Natural killer cell (primary cell): ENCODE measurements around the gene TENM4. TPM values are rescaled to one million over a fixed set of nuclear protein-coding genes. Genes with fewer than 3 reads are reported as not detected.

Experiments used
- ATAC-seq, 3 donors: fragments of 150-1000 bp in 2 of 3; fragments of 200-7000 bp in 1 of 3; cut with Tn5 transposase; 1 replicate in 1 of 3; 2 replicates in 2 of 3; pipeline ENCODE4 v1.10.0; 2021; ENCODE audit warnings: mild to moderate bottlenecking in 2 of 3, moderate library complexity in 2 of 3
- DNase-seq, 2 donors: peaks; one replicate each; pipeline versions ENCODE4 v3.0.0 to v3.0.0-alpha.2; 2013 to 2021; ENCODE audit warnings: mixed read lengths in 1 of 2
- H3K27ac ChIP-seq: one replicate; pipeline ENCODE4 v1.5.1; 2013; ENCODE audit warnings: mild to moderate bottlenecking, low read length
- H3K27me3 ChIP-seq: one replicate; pipeline ENCODE4 v1.6.1; 2013; ENCODE audit warnings: low read length; ENCODE audit not compliant: control insufficient read depth, insufficient read depth
- H3K36me3 ChIP-seq: one replicate; pipeline ENCODE4 v1.6.1; 2013; ENCODE audit warnings: low read length; ENCODE audit not compliant: control insufficient read depth, insufficient read depth
- H3K4me1 ChIP-seq: one replicate; pipeline ENCODE4 v1.6.1; 2013; ENCODE audit warnings: low read length; ENCODE audit not compliant: control insufficient read depth, insufficient read depth
- H3K4me3 ChIP-seq: one replicate; pipeline ENCODE4 v1.5.1; 2013; ENCODE audit warnings: low read length
- H3K9me3 ChIP-seq: one replicate; pipeline ENCODE4 v1.6.1; 2013; ENCODE audit warnings: low read length; ENCODE audit not compliant: control insufficient read depth, insufficient read depth
- H3K27ac Mint-ChIP-seq, 2 donors: one replicate each; pipeline ENCODE4 v1.8.0; 2022; ENCODE audit warnings: mild to moderate bottlenecking in 2 of 2, mixed read lengths in 2 of 2, moderate library complexity in 1 of 2
- H3K27me3 Mint-ChIP-seq, 2 donors: one replicate each; pipeline ENCODE4 v1.8.0; 2022; ENCODE audit warnings: low read depth in 2 of 2, mixed read lengths in 2 of 2
- H3K36me3 Mint-ChIP-seq: one replicate; pipeline ENCODE4 v1.8.0; 2022; ENCODE audit warnings: mixed read lengths
- H3K4me1 Mint-ChIP-seq, 2 donors: one replicate each; pipeline ENCODE4 v1.8.0; 2022; ENCODE audit warnings: mixed read lengths in 2 of 2
- H3K4me3 Mint-ChIP-seq: one replicate; pipeline ENCODE4 v1.8.0; 2022; ENCODE audit warnings: mild to moderate bottlenecking, moderate library complexity, mixed read lengths
- H3K9me3 Mint-ChIP-seq, 2 donors: one replicate each; pipeline ENCODE4 v1.8.0; 2022; ENCODE audit warnings: mixed read lengths in 2 of 2
- WGBS: methylation state at CpG from one replicate; pipeline ENCODE4 v1.1.7; 2013; ENCODE audit warnings: missing lambda C conversion rate; ENCODE audit not compliant: insufficient coverage; 5-methylcytosine and 5-hydroxymethylcytosine counted together
- intact Hi-C: fragments of 100-400 bp; cut with micrococcal nuclease; formaldehyde crosslinking; loops from one replicate; pipeline ENCODE4 v1.14.2; 2022
- total RNA-seq, 4 donors: library from RNA; stranded (reverse); fragments of 120-200 nt in 1 of 4; gene quantifications; one replicate each; pipeline versions ENCODE4 v1.2.3 to v1.2.4, GENCODE V29; 2013 to 2022
- TF ChIP-seq, protein P1 (sequence below): fragments of 200-600 bp; IDR thresholded peaks from one replicate; pipeline ENCODE4 v1.8.0; 2022; ENCODE audit warnings: antibody characterized with exemption

TENM4 gene
- total RNA-seq, 3 donors from 2014 or later (not counting 1 experiment from before 2014, with no cell fraction given) = 0.63 to 0.75 TPM; not detected in 1

DNA sequence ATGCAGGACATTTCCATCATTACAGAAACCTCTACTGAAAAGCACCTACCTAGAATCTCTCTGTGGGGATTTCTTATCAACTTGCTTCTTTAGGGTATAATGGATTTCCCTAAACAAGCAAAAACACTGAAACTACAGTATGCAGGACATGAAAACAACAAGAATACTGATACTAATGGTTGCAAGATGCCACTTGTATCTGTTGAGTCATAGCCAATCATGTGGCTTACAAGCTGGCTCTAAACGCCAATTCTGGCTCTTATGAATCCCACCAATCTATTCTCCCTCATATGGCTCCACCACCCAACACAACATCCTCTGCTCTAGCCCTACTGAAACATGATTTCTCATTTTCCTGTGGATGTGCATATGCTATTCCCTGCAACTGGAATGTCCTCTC is 22.6 kb downstream of the TENM4 start:
- 79% methylated on average over 1 of the region's 1 CpG for WGBS
- TF ChIP-seq, protein P1, sequence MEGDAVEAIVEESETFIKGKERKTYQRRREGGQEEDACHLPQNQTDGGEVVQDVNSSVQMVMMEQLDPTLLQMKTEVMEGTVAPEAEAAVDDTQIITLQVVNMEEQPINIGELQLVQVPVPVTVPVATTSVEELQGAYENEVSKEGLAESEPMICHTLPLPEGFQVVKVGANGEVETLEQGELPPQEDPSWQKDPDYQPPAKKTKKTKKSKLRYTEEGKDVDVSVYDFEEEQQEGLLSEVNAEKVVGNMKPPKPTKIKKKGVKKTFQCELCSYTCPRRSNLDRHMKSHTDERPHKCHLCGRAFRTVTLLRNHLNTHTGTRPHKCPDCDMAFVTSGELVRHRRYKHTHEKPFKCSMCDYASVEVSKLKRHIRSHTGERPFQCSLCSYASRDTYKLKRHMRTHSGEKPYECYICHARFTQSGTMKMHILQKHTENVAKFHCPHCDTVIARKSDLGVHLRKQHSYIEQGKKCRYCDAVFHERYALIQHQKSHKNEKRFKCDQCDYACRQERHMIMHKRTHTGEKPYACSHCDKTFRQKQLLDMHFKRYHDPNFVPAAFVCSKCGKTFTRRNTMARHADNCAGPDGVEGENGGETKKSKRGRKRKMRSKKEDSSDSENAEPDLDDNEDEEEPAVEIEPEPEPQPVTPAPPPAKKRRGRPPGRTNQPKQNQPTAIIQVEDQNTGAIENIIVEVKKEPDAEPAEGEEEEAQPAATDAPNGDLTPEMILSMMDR = no peak

DNA sequence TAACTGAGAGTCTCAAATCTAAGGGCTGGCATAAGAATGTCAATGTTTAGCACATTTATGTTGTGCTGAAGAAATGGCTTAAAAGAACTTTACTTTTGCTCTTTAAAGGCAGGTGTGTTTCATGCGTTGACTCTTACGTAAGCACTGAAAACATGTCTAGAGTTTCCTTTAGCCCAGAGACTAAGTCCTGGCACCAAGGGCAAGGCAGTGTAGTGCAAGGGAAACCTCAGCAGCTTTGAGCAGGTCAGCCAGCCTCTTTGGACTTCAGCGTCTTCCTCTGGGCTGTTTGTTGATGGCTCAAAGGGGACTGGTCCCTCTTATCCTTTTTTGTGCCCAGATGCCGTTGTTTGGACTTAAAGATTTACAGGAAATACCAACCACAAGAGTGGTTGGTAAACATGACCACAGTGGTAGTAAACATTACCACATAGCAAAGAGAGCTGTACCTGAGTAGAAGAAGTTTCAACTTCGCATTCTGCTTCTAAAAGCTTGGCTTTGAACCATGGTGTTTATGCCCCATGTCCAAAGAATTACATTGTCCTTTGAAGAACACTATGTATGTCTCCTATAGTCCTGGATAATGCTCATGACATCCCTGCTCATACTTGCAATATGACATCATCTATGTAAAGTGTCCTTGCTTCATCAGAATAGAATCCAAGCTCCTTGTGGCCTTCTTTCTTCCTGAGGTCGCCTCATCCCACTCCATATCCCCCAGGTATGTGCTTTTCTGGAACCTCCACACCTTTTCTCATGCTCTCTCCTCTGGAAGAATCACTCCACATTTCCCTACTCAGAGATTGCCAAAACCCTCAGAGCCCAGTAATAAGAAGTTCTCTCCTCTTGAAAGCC is 23.5 kb downstream of the TENM4 start:
- 81% methylated on average over 5 of the region's 6 CpGs for WGBS
- no peaks in the 10 kb centered on the region for H3K36me3 Mint-ChIP-seq
- H3K27me3 ChIP-seq = no peaks in the 10 kb centered on the region

More for the DNA sequence above, 22.6 kb downstream of the TENM4 start:
- Mint-ChIP-seq H3K27ac (no peak overlapping the region), H3K9me3 (peaks cover 0 to 4% of the 10 kb centered on the region in 2 donors), H3K27me3 (no peaks in the 10 kb centered on the region), H3K4me1 (no peaks in the 10 kb centered on the region), H3K4me3 (no peak overlapping the region), H3K36me3 (no peaks in the 10 kb centered on the region)
- Histone ChIP-seq H3K27me3 (no peaks in the 10 kb centered on the region), H3K4me3 (no peak overlapping the region), H3K27ac (no peak overlapping the region), H3K9me3 (peaks cover 2% of the 10 kb centered on the region), H3K4me1 (no peaks in the 10 kb centered on the region), H3K36me3 (no peaks in the 10 kb centered on the region)
- ATAC-seq (no peak), DNase-seq (no peak)
- intact Hi-C loops = no loop called here

DNA sequence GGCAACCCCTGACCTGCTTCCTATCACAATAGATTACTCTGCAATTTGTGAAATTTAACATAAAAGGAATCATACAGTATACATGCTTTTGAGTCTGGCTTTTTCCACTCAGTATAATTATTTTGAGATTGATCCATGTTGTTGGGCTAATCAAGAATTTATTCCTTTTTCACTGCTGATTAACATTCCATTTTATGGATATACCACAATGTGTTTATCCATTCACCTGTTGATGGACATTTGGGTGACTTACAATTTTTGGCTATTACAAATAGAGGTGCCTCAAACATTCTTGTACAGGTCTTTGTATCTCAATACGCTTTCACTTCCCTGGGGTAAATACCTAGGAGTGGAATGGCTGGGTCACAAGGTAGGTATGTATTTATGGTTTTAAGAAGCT is 24.9 kb downstream of the TENM4 start:
- Mint-ChIP-seq H3K4me1 (no peaks in the 10 kb centered on the region), H3K27ac (no peak overlapping the region), H3K9me3 (peaks cover 3 to 6% of the 10 kb centered on the region in 2 donors), H3K36me3 (no peaks in the 10 kb centered on the region), H3K27me3 (no peaks in the 10 kb centered on the region), H3K4me3 (no peak overlapping the region)
- Histone ChIP-seq H3K27me3 (no peaks in the 10 kb centered on the region), H3K36me3 (no peaks in the 10 kb centered on the region), H3K4me3 (no peak overlapping the region), H3K27ac (no peak overlapping the region), H3K4me1 (no peaks in the 10 kb centered on the region), H3K9me3 (peaks cover 2% of the 10 kb centered on the region)
- intact Hi-C loops = no loop called here
- WGBS = 100% methylated on average over 1 of the region's 1 CpG
- ATAC-seq = no peak
- DNase-seq = no peak
- TF ChIP-seq, protein P1 = no peak

More for the DNA sequence above, 23.5 kb downstream of the TENM4 start:
- H3K4me1 Mint-ChIP-seq = no peaks in the 10 kb centered on the region
- Histone ChIP-seq H3K36me3 (no peaks in the 10 kb centered on the region), H3K4me1 (no peaks in the 10 kb centered on the region), H3K27ac (no peak overlapping the region), H3K4me3 (no peak overlapping the region), H3K9me3 (peaks cover 2% of the 10 kb centered on the region)
- H3K27me3 Mint-ChIP-seq = no peaks in the 10 kb centered on the region
- no peak for DNase-seq
- no peak overlapping the region for H3K27ac Mint-ChIP-seq
- ATAC-seq = no peak
- H3K9me3 Mint-ChIP-seq = peaks cover 3 to 6% of the 10 kb centered on the region in 2 donors
- intact Hi-C loops = no loop called here
- TF ChIP-seq, protein P1 = no peak
- H3K4me3 Mint-ChIP-seq = no peak overlapping the region
